GM20000 (cell line): ENCODE results near the gene DCX.

Experiments used
- DNase-seq: peaks from one replicate; pipeline ENCODE4 v3.0.0; 2012; ENCODE audit warnings: low spot score
- TF ChIP-seq, protein P1 (sequence below): IDR thresholded peaks from 2 replicates; pipeline ENCODE4 v1.5.1; 2012; ENCODE audit warnings: mild to moderate bottlenecking, control low read depth; ENCODE audit errors: extremely low read depth, missing control alignments

DCX gene

DNA sequence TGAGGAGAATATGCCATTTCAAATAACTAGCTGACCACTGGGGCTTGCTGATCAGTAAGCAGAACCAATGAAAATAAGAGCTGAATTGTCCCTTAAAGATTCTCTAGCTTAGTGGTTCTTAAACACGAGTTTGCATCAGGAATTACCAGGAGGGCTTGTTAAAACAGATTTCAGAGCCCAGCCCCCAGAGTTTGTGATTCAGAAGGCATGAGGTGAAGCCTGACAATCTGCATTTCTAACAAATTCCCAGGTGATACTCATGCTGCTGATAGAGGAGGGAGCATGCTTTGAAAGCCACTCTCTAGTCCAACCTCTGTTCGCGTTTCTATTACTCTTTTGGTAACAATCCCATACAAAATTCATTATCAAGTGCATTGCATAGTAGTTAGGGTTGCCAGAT, 35.5 kb downstream of the DCX start:
- TF ChIP-seq, protein P1, sequence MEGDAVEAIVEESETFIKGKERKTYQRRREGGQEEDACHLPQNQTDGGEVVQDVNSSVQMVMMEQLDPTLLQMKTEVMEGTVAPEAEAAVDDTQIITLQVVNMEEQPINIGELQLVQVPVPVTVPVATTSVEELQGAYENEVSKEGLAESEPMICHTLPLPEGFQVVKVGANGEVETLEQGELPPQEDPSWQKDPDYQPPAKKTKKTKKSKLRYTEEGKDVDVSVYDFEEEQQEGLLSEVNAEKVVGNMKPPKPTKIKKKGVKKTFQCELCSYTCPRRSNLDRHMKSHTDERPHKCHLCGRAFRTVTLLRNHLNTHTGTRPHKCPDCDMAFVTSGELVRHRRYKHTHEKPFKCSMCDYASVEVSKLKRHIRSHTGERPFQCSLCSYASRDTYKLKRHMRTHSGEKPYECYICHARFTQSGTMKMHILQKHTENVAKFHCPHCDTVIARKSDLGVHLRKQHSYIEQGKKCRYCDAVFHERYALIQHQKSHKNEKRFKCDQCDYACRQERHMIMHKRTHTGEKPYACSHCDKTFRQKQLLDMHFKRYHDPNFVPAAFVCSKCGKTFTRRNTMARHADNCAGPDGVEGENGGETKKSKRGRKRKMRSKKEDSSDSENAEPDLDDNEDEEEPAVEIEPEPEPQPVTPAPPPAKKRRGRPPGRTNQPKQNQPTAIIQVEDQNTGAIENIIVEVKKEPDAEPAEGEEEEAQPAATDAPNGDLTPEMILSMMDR = no peak
- DNase-seq = no peak

- TF ChIP-seq, protein P1 = no peak
- no peak for DNase-seq
These were observed 36.2 kb downstream of the DCX start for GRCh38 chrX:111375747-111376146.

DNA sequence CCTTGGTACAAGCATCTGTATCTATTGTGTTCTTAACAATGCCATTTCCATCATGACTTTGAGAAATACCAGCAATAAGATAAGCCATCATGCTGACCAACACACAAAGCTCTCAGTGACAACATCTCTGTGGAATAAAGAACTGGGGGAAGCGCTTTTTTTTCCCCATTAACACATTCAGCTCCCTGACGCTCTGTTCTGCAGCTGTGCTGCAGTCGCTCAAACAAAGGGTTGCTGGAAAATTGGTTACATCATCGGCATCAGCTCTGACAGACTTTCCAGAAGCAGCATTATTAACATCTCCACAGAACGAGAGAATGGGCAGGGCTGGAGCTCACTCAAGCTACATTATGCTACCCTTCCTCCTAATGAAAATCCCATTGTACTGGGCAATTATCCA, 39.9 kb downstream of the DCX start:
- TF ChIP-seq, protein P1 = no peak
- DNase-seq = no peak

DNA sequence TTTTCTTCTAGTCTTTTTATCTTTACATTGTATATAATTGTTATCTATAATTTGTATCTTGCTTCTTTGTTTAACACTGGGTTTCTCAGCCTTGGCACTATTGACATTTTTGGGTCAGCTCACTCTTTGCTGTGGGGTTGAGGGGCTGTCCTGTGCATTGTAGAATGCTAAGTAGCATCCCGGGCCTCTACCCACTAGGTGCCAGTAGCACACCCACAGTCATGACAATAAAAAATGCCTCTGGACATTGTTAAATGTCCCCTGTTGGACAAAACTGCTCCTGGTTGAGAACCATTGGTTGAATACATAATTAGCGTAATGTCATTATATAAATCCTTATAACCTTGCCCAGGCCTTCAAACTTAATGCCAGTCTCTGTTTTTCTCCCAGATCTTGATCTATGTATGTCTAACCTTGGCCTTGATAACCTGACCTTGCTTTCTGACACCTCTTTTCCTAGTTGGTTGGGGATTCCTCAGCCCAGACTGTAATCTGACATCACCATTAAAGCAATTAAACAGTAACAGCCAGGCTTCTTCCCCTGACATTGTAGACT, 46.1 kb downstream of the DCX start:
- TF ChIP-seq, protein P1 = no peak
- no peak for DNase-seq

DNA sequence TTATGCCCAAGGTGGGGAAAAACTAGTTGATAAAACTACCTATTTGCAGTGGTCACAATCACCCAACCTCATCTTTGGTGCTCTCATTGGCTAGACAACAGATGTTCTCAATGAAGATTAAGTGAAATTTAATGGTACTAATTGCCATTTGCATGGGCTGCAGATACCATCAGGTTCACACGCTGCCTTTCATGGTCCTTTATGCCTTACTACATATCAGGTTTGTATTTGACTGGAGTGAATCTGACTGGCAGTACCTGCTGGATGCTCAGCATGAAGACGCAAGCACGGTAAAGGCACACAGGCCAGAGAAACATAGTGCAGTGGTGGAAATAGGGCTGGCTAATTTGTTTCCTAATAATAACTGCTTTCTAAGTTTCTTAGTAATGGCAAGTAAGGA, 48.3 kb downstream of the DCX start:
- TF ChIP-seq, protein P1 = no peak

DNA sequence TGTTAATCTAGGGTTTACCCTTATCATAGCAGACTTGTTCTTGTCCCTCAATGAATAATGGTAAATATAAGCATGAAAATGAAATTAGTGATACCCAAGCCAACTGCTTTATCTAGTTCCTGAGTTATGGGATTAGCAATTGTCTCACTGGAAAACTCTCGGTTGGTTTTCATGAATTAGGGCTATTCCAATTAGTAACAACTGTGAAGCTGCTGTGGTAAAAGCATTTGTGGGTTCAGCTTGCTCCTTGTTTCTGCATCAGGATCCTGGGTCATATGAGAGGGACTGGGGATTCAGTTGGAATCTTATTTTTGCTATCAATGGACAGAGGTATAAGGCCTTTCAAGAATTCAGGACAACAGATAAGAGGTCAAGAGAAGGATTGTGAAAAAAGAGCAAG, 50.2 kb downstream of the DCX start:
- TF ChIP-seq, protein P1 = no peak
- no peak for DNase-seq

More for the DNA sequence above, 48.3 kb downstream of the DCX start:
- no peak for DNase-seq

- no peak for DNase-seq
- TF ChIP-seq, protein P1 = no peak
These were observed 51.2 kb downstream of the DCX start for GRCh38 chrX:111360839-111361238.
